GM10266 (cell line): ENCODE data around the gene FRY.

Experiments used
- DNase-seq: peaks from one replicate; pipeline ENCODE4 v3.0.0; 2012; ENCODE audit errors: extremely low spot score
- TF ChIP-seq, protein P1 (sequence below): IDR thresholded peaks from 2 replicates; pipeline ENCODE4 v1.5.1; 2012; ENCODE audit warnings: mild to moderate bottlenecking, low read depth; ENCODE audit not compliant: control insufficient read depth, insufficient read depth; ENCODE audit errors: missing control alignments

FRY gene

DNA sequence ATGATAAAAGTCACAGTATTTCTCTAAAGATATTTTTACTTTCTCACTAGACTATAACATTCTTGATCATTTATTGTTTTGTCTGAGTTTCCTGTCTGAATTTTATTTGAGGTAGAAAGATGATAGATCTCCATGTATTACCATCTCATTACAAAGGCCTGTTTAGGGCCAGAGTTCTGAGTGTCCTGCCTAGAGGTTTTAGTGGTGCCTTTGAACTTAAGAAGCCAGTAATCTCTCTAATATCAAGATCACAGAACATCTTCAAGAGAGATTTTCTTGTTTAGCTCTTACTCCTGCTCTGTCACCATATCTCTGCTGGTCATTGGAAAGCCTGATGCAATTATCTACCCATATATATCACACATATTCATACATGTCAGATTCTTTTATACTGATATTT lies 182.1 kb downstream of the FRY start:
- no peak for DNase-seq
- TF ChIP-seq, protein P1, sequence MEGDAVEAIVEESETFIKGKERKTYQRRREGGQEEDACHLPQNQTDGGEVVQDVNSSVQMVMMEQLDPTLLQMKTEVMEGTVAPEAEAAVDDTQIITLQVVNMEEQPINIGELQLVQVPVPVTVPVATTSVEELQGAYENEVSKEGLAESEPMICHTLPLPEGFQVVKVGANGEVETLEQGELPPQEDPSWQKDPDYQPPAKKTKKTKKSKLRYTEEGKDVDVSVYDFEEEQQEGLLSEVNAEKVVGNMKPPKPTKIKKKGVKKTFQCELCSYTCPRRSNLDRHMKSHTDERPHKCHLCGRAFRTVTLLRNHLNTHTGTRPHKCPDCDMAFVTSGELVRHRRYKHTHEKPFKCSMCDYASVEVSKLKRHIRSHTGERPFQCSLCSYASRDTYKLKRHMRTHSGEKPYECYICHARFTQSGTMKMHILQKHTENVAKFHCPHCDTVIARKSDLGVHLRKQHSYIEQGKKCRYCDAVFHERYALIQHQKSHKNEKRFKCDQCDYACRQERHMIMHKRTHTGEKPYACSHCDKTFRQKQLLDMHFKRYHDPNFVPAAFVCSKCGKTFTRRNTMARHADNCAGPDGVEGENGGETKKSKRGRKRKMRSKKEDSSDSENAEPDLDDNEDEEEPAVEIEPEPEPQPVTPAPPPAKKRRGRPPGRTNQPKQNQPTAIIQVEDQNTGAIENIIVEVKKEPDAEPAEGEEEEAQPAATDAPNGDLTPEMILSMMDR: no peak

DNA sequence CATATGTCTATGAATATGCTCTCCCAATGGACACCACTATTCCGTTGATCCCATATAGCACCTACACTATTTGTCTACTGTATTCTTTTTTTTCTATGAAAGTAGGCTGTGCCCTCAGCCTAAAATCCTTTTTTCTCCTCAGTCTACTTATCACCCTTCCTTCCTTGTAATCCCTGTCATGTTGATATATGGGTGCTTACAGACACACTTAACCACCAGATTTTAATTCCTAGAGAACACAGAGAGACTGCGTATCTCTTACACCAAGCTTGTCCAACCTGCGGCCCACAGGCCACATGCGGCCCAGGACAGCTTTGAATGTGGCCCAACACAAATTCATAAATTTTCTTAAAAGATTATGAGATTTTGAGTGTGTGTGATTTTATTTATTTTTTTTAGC lies 182.5 kb downstream of the FRY start:
- TF ChIP-seq, protein P1: no peak
- DNase-seq: no peak

DNA sequence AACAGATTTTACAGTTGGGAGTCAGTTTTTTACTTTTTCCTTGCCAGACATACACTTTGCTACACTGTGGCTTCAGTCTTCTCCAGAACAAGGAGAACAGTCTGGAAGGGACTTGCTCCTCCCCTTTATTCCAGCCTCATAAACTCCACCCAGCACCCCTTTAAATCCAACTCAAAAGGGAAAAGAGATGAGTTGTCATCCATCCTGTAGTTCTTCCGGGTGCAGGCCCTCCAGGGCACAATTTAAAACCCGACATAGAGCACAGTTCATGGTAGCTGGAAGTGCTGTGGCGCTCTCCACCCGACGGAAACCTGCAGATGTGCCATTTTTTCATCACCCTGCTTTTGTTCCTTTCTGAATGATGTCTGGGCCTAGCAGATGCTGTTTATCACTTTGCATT lies 184.7 kb downstream of the FRY start:
- DNase-seq: no peak
- TF ChIP-seq, protein P1: no peak

- DNase-seq: no peak
- TF ChIP-seq, protein P1: no peak
These were observed 190.6 kb downstream of the FRY start for GRCh38 chr13:32222046-32222676.

GRCh38 chr13:32224916-32225315 lies 193.3 kb downstream of the FRY start:
- DNase-seq: no peak
- TF ChIP-seq, protein P1: no peak

DNA sequence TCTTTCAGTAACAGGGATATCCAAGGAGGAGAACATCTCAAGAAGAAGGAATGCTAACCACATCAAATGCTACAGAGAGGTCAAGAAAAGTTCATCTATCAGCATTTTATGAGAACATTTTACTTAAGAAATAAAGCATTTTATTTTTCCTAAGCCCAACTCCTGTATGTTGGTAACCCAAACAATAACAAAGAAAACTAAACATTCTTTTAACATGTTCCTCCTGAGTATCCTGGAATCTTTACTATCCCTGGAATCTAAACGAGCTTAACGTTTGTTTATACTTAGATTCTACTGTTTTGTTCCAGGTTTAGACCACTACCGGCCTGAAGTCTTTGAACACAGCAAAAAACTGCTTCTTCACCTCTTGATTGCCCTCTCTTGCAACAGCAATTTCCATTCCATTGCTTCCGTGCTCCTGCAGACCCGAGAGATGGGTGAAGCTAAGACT lies 193.9 kb downstream of the FRY start:
- no peak for DNase-seq
- TF ChIP-seq, protein P1: no peak

DNA sequence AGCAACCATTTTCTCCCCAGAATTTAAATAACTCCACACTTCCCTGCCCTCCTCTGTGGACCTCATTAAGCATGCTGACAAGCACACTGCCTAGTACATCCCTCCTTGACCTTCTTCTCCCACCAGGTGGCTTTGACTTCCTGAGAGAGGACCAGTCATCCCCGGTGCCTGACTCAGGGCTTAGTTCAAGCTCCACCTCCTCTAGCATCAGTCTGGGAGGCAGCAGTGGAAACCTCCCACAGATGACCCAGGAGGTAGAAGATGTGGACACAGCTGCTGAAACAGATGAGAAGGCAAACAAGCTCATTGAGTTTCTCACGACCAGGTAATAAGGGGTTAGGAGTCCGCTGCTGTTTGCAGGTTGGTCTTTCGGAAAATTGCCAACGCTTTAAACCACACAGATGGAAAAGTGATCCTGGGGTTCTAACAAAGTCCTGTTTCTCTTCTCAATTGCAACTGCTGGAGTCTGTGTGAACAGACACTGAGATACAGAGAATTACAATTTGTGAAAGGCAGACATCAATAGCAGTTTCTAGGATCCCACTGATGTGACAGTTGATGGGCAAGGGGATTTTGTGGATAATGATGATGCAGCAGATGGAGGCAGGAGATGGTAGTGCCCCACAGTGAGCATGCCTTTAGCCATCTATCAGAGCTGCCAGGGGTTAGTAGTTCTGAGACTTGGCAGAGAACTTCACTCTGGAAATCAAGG lies 196.9 kb downstream of the FRY start:
- TF ChIP-seq, protein P1: no peak
- DNase-seq: no peak
